HG03442 (cell line): ENCODE data around the gene UGT1A9.
"Not testable (repeated sequence)": the region's sequence is repeated elsewhere in the genome, so short reads cannot be mapped to it uniquely, and the experiment has no call there.

ENCODE experiments used
- ATAC-seq: cut with Tn5 transposase; IDR thresholded peaks from one replicate; pipeline ENCODE4 v1.9.1; 2021; ENCODE audit warnings: mild to moderate bottlenecking, moderate library complexity; ENCODE audit not compliant: unreplicated experiment

UGT1A9 gene

DNA sequence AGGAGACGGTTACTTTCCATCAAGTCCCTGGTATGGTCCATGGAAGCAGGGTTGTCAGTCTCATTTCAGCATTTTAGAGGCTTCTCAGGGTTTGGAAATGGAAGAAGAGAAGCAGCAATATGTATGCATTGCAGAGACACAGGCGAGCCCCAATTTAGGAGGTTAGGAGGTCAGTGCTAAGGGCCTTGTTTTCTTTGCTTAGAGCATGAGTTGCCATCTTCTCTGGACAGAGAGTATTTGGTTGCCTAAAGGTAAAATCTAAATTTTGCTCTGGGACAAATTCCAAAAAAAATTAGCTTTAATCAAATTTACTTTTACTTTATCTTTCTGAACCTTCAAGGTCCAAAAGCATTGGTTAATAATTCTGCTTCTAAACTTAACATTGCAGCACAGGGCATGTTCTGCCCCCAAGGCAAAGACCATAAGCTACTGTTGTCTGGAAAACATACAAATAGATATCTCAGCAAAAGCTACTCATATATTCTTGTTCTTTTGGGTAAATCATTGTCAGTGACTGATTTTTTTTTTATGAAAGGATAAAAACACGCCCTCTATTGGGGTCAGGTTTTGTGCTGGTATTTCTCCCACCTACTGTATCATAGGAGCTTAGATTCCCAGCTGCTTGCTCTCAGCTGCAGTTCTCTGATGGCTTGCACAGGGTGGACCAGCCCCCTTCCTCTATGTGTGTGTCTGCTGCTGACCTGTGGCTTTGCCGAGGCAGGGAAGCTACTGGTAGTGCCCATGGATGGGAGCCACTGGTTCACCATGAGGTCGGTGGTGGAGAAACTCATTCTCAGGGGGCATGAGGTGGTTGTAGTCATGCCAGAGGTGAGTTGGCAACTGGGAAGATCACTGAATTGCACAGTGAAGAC lies at the start of gene UGT1A9:
UGT1A9 (plus strand) TSS at position 609 of the 872 bp plus-strand sequence; CDS start at position 646, 37 bp downstream.
- ATAC-seq = no peak

DNA sequence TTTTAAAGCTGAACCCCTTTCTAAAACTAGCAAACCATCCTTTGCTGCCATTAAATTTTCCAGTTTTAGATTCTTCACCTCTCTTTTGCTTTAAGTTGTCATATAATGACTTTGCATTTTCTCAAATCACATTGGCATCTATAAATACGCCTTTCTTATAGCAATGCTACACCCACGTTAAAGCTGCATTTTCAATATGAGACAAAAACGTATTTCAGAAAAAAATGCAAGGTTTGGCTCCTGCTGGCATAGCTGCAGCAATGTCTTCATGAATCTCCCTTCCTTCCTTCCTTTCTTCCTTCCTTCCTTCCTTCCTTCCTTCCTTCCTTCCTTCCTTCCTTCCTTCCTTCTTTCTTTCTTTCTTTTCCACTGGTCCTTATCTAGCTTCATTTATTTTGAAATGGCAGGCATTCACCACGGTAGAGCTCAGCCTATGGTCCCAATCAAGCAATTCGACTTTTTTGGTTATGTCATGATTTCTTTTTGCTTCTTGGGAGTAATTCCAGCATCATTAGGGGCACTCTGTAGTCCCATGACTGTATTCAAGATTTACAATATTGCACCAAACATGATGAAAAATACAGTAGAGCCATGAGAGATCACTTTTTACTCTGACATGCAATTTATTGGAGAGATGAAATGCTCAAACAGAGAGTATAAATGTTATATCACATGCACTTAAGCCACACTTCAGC lies 44.2 kb upstream of the UGT1A9 start:
- no peak for ATAC-seq

DNA sequence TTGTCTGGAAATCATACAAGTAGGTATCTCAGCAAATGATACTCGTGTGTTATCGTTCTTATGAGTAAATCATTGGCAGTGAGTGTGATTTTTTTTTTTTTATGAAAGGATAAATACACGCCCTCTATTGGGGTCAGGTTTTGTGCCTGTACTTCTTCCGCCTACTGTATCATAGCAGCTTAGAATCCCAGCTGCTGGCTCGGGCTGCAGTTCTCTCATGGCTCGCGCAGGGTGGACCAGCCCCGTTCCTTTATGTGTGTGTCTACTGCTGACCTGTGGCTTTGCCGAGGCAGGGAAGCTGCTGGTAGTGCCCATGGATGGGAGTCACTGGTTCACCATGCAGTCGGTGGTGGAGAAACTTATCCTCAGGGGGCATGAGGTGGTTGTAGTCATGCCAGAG lies 35.4 kb upstream of the UGT1A9 start, which contains the start of gene UGT1A10:
UGT1A10 (plus strand) TSS at position 143 of the 400 bp plus-strand sequence; CDS start at position 218, 75 bp downstream.
- not testable (repeated sequence) for ATAC-seq

DNA sequence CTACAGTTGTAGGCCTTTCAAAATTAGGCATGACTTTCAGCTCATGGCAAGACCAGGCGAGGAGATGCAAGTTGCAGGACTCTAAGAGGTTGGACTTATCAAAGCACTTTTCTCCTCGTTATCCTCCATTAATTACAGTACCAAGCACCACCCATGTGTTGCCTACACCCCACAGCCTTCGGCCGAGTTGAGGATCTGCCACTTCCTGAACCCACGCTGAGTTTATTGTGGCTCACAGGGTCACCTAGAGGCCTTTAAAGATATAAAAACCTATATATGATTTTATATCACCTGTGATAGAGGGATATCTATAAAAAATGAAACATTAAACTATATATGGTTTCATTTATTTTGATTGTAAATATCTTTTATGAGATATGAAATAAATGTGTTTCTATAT lies 32.9 kb upstream of the UGT1A9 start:
- no peak for ATAC-seq

DNA sequence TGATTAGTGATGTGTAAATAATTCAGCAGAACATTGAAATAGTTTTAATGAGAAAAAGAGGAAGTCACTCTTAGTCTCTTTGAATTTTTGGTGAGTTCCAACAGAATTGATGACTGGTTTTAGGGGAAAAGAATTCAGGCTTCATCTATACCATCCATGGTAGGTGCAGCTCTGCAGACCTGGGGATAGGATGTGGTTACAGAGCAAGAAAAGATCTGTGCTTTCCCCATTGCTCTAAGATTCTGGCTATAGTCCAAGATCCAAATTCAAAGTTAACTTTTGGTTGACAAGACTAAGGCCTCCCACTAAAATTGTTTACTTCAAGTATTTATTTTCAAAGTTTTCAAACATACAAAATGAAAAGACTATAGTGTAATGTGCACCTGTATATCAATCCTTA lies 31.8 kb upstream of the UGT1A9 start:
- no peak for ATAC-seq

DNA sequence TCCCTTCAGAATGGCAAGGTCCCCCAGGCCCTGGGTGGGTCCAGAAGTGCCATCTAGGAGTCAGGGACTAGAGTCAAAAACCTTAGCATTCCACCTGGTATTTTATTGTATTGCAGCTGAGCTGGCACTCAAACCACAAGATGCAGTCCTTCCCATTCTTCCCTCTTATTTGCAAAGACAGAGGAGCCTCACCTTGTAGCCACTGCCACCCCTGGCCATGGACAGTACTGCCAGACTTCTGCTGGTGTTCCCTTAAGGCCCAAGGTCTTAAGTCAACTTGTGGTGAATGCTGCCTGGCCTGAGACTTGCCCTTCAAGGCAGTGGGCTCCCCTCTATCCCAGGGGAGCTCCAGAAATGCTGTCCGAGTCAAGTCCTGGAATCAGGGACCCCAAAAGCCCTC lies 28.6 kb upstream of the UGT1A9 start:
- ATAC-seq = no peak

DNA sequence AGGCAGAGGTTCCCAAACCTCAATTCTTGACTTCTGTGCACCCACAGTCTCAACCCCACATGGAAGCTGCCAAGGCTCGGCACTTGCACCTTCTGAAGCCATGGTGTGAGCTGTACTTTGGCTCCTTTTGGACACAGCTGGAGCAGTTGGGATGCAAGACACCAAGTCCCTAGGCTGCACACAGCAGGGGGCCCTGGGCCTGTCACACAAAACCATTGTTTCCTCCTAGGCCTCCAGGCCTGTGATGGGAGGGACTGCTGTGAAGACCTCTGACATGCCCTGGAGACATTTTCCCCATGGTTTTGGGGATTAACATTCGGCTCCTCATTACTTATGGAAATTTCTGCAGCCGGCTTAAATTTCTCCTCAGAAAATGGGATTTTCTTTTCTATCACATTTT lies 25.7 kb upstream of the UGT1A9 start:
- not testable (repeated sequence) for ATAC-seq

DNA sequence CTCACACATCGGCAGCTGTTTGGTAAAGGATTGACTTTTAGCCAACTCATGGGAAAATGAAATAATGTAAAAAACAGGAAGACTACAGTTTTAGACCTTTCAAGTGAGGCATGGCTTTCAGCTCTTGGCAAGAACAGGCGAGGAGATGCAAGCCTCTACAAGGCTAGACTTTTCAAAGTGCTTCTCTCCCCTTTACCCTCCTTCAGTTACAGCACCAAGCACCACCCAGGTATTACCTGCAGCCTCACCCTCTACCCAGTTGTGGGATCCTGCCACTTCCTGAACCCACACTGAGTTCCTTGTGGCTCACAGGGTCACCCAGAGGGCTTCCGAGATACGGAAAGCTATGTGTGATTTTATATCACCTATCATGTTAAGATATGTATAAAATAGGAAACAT lies 20.7 kb upstream of the UGT1A9 start:
- no peak for ATAC-seq

DNA sequence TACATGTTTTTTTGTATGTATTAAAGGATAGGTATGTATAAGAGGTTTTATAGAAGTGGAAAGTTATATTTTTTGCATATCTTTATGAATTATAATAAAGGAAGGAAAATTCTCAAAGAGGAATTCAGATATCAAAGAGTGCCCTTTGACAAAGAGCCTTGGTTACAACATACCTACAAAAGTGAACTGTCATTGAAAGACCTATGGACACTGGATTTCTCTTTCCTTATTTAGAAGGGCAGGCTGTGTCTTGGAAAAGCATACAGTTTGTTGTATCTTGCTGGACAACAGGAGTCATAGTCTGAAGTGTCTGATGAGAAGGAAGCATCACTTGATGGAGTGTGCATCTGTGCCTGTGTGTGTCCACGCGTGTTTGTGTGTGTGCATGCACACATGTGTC lies 20.3 kb upstream of the UGT1A9 start:
- no peak for ATAC-seq

DNA sequence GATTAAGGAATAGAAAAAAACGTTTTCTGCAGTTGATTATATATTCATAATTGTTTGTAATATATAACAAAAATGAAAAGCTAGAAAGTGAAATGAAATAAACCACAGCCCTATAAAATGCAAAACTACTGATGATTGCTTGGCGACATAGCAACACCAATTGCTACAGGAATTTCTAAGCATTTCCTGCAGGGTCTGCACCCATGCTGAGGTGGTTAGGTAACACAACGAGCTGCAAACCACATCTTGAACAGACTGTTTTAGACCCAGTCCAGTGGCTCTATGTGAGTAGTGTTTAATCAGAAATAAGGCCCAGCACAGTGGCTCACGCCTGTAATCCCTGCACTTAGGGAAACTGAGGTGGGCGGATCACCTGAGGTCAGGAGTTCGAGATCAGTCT lies 17.2 kb upstream of the UGT1A9 start:
- no peak for ATAC-seq

DNA sequence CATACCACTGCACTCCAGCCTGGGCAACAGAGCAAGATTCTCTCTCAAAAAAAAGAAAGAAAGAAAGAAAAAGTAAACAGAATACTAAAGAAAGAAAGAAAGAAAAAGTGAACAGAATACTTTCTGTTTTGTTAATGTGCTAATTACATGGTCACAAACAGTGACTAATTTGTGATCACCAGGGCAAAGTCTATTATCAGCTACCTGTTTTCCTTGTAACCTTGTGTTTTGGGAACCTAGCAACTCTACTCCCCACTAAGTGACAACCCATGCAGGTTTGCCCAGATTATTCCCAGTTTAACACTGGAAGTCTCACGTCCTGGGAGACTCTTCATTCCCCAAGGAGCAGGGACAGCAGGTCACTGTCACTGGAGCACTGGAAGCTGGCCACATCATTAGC lies 16.7 kb upstream of the UGT1A9 start:
- ATAC-seq = no peak

DNA sequence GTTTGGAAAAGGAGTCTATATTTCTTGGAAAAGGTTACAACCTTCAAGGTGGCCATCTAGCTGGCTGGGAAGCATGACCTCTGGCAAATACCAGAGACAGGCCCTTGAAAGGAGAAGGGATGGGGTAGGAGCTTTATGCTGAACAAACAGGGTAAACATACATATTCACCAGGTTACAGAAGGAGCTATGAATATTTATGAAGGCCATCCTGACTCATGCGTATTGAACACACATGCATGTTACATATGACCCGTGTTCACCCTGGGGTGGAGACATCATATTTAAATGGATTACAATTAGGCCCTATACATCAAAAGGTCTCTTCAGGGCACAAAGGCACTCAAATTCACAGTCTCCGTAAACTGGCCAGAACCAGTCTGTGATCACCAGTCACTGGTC lies 15.8 kb upstream of the UGT1A9 start:
- ATAC-seq = not testable (repeated sequence)

DNA sequence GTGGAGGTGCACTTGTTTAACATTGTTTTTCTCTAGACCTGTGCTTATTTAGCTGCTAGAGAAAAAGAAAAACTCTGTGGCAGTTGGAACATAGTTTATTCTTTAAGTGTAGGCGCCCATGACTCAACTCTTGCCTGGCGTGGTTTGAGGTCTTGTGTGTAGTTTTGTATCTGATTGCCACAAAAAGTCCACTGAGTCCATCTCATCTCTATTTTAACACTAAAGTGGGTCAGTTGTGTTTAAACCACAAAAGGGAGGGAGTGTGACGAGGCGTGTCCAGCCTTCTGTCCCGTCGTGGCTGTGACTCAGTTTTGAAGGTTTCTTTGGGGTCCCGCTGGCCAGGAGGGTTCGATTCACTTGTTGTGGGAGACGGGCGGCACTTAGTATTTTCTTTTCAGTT lies 15.3 kb upstream of the UGT1A9 start:
- ATAC-seq = no peak

DNA sequence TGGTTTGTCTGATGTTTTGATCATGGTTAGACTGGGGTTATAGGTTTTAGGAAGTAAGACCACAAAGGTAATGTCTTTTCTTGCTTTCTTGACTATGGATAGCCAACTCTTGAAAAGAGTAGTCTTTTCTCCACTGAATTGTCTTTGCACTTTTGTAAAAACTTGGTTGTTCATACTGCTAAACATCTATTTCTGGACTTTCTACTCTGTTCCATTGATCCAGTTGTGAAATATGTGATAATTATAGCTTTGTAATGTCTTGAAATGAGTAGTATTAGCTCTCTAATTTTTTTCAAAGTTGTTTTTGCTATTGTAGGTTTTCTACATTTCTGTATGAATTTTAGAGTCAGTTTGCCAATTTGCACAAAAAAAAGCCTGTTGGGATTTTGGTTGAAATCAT lies 13.1 kb upstream of the UGT1A9 start:
- ATAC-seq = no peak

DNA sequence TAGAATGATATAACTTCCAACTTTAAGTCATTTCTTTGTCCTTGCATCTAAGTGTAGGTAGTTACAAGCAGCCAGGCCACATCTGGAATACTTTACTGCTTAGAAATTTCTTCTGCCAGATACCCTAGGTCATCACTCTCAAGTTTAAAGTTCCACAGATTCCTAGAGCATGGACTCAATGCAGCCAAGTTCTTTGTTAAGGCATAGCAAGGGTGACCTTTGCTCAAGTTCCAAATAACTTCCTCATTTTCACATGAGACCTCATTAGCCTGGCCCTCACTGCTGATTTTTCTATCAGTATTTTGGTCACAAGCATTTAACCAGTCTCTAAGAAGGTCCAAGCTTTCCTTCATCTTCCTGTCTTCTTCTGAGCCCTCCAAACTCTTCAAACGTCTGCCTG lies 7.8 kb upstream of the UGT1A9 start:
- no peak for ATAC-seq

DNA sequence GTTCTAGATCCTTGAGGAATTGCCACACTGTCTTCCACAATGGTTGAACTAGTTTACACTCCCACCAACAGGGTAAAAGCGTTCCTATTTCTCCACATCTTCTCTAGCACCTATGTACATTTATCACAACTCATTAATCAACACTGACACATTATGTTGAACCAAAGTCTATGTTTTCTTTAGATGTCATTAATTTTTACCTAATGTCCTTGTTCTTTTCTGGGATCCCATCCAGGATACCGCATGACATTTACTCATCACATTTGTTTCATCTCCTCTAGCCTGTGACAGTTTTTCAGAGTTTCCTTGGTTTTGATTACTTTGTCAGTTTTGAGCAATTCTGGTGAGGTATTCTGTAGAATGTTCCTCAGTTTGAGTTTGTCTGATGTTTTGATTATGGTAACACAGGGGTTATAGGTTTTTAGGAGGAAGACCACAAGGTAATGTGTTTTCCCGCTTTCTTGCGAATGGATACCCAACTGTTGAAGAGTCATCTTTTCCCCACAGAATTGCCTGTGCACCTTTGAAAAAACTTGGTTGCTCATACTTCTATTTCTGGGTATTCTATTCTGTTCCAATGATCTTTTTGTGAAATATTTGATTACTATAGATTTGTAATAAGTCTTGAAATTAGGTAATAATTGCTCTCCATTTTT lies 3.0 kb upstream of the UGT1A9 start:
- no peak for ATAC-seq

DNA sequence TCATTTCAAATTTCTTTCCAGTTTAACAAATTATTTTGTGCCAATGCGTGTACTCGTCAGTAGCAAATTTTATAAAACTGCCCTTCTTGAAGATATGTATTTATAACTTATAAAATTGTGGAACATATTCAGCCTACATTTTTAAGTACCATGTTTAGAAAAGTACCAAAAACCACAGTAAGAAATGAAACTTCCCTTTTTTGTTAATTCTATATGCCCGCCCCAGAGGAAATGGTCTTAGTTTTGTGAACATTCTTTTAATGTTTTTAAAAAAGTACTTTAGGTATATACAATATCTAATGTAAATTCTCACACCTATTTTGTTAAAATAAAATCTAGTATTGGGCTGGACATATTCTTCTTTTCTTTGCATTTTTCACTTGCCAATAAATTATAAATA lies 1.2 kb downstream of the UGT1A9 start:
- no peak for ATAC-seq

DNA sequence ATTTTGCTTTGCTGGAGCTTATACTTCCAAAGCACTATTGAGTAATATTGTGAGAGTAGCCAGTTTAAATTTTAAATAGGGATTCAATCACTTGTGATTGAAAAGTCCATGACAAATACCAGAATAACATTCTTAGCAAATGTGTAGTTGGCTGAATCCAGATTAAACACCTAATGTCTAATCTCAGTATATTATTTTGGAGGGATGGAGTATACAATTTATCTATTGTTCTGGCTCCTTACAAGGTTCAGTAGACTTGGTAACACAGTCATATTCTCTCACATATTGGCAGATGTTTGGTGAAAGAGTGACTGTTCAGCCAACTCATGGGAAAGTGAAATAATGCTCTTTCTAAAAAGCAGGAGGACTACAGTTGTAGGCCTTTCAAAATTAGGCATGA lies 2.2 kb downstream of the UGT1A9 start:
- no peak for ATAC-seq

DNA sequence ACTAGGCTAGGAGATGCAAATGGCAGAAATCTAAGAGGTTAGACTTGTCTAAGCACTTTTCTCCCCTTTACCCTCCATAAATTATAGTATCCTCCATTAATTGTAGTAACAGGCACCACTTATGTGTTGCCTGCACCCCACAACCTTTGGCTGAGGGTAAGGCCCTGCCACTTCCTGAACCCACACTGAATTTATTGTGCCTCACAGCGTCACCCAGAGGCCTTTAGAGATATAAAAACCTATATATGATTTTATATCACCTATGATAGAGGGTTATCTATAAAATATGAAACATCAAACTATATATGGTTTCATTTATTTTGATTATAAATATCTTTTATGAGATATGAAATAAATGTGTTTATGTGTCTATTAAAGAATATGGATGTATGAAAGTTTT lies 2.6 kb downstream of the UGT1A9 start:
- no peak for ATAC-seq

DNA sequence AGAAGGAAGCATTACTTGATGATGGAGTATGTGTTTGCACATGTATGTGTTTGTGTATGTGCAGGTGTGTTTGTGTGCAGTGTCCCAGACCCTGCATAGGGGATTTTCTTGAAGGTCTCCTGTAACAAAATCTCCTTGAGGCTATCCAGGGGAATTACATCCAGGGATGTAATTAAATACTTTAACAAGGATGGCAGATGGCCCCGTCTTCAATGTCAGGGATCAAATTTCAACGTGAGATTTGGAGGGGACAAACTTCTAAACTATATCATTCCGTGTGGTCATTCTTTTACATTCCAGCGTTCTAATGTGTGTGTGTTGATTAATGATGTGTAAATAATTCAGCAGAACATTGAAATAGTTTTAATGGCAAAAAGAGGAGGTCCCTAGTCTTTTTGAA lies 3.3 kb downstream of the UGT1A9 start:
- no peak for ATAC-seq

DNA sequence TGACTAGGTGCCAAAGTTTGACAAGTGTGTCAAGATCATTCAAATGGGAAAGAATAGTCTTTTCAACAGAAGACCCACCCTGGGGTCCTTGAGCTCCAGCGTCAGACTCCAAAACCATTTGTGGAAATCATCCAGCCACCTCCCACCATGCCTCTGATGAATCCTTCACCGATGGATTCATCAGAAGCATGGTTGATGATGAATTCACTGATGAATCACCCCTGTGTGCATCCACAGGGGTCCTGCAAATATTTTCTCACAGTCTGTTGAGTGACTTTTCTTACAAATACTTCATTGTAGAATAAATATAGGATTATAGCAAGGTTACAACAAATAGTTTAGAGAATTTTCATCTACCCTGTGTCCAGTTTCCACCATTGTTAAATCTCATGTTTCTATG lies 4.3 kb downstream of the UGT1A9 start:
- no peak for ATAC-seq

DNA sequence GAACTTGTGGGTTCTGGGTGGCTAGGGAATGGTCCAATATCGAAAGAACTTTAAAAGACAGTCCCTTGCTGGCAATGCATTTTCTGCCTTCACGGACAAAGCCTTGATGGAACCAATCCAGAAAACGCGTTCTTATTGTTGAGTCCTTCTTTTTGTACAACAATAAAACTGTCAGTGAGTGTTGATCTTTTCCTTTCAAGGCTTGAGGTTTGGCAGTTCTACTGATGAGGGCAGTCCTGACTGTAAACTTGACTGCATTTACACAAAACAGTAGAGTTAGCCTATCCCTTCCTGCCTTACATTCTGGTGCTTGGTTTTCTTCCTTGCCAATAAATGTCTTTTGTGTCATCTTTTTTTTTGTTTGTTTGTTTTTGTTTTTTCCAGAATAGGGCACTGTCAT lies 7.5 kb downstream of the UGT1A9 start:
- ATAC-seq = no peak
